Measurements from ENCODE around the gene THAP11.

- no peak for TF ChIP-seq CTCF (IDR thresholded peaks at IDR 0.05)
- TF ChIP-seq POLR2A (IDR thresholded peaks at IDR 0.05), result no peak
- TF ChIP-seq EP300 (IDR thresholded peaks at IDR 0.05), result no peak
These were observed 19.6 kb upstream of the THAP11 start for GRCh38 chr16:67822511-67822910.

All from upper lobe of left lung (tissue), 4 donors.